ENCODE measurements around the gene CACNA2D4.

Gene CACNA2D4

DNA sequence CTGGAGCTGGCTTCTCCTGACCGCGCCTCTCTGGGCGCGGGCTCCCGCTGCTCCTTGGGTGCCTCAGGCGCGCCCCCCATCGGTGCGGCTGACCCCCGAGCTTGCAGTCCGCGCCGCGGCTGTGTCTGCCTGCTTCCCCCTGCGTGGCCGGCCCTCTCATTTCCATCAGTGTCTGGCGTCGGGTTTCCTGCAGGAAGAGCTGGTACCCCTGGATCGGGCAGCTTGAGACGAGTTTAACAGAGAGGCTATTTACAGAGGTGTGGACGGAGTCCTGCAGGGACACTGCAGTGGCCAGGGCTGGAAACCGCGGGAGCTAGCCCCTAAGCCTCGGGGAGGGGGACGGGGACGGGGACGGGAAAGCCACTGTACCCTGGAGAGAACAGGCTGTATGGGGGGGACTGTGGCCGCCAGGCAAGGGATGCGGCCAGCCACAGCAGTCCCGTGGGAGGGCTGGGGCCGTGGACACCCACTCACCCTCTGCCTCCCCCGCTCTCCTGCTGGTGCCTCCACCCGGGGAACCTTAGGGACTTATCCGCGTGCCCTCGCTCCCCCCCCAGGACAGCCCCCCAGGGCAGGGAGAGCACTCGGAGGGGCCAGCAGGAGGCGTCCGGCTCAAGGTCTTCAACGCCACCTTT lies 3.7 kb upstream of the CACNA2D4 start:
- TF ChIP-seq, protein P1, sequence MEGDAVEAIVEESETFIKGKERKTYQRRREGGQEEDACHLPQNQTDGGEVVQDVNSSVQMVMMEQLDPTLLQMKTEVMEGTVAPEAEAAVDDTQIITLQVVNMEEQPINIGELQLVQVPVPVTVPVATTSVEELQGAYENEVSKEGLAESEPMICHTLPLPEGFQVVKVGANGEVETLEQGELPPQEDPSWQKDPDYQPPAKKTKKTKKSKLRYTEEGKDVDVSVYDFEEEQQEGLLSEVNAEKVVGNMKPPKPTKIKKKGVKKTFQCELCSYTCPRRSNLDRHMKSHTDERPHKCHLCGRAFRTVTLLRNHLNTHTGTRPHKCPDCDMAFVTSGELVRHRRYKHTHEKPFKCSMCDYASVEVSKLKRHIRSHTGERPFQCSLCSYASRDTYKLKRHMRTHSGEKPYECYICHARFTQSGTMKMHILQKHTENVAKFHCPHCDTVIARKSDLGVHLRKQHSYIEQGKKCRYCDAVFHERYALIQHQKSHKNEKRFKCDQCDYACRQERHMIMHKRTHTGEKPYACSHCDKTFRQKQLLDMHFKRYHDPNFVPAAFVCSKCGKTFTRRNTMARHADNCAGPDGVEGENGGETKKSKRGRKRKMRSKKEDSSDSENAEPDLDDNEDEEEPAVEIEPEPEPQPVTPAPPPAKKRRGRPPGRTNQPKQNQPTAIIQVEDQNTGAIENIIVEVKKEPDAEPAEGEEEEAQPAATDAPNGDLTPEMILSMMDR (IDR thresholded peaks at IDR 0.05; ENCODE audit: insufficient read depth, missing control alignments) = no peak
- FAIRE-seq (no peak), DNase-seq (ENCODE audit: insufficient read length, low spot score) (no peak)

DNA sequence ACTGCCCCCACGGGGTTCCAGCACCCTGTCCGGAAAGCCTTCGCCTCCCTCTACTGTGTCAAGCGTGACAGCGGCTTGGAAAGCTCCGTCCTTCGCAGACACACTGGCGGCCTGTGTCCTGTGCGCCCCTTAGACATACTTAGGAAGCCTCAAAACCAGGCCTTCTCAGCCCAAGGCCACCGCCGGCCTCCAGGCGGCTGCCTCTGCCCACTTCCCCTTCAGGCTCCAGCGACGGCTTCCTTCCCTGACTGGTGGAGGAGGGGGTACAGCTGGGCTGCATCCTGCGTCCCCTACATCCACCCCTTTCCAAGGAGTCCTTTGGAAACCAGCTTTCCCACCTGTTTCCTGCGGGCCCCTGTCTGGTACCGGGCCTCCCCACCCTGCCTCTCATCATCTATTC lies 2.5 kb upstream of the CACNA2D4 start:
- DNase-seq (ENCODE audit: insufficient read length, low spot score) (no peak), FAIRE-seq (no peak)
- TF ChIP-seq, protein P1 (IDR thresholded peaks at IDR 0.05; ENCODE audit: insufficient read depth, missing control alignments) = no peak

DNA sequence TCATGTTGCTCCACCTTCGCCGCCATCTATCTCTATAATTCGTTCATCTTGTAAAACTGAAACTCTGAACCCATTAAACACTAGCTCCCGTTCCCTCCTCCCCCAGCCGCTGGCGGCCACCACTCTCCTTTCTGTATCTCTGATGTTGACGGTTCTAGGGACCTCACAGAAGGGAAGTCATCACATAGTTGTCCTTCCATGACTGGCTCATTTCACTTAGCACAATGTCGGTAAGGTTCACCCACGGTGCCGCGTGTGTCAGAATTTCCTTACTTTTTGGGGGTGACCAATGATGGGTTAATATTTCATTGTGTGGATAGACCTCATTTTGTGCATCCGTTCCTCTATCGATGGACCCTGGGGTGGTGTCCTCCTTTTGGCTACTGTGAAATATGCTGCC lies 2.0 kb upstream of the CACNA2D4 start:
- TF ChIP-seq, protein P1 (IDR thresholded peaks at IDR 0.05; ENCODE audit: insufficient read depth, missing control alignments) = no peak
- DNase-seq (ENCODE audit: insufficient read length, low spot score) (no peak), FAIRE-seq (no peak)

DNA sequence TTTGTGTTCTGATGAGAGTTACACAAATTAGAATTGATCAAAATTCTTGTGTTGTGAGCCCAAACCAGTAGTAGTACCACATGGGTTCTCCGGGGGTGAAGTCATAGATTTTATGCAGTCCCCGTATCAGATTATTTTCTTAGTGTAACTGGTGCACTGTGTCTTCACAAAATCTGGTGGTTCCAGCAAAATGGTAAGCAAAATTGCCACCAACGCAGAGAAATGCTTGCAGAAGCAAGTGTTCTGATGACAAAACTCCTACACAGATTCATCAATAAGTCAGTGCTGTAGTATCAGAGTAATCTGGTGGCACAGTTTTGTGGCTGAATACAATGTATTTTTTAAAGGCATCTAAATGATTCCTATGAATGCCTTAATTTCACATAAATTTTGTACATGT lies 1.3 kb upstream of the CACNA2D4 start:
- TF ChIP-seq, protein P1 (IDR thresholded peaks at IDR 0.05; ENCODE audit: insufficient read depth, missing control alignments) = no peak
- no peak for DNase-seq (ENCODE audit: insufficient read length, low spot score)
- FAIRE-seq = no peak

DNA sequence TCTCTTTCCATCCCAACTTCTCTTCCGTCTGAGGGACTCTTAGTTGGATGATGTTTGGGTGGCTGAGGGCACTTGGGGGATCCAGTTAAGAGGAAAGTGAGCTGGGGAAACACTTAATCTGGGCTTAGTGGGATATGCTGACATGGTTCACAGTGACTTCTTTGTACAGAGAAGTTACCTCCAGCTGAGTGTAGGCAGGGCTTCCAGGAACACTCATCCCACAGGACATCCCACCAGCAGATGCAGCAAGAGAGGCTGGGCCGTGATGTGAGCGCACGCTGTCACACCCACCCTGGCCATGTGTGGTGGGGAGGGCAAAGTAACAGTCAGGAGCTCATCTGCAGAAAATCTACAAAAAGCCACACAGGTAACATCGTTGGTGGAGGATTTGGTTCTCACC lies 832 bp upstream of the CACNA2D4 start:
- FAIRE-seq = no peak

DNA sequence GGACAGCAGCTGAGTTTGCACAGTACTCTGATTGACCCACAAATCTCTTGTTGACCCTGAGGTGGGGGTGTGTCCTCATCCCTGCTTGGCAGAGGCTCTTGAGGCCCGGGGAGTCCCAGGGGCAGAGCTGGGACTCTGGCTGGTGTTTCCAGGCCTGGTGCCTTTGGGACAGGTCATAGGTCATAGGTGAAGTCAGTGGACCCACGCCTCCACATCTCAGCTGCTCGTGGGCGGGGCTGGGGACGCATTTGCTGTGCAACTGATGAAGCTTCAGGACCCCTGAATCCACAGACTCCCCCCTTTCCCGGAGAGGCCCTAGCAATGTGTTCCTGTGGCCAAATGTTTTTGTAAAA lies 408 bp upstream of the CACNA2D4 start:
- TF ChIP-seq, protein P1 (IDR thresholded peaks at IDR 0.05; ENCODE audit: insufficient read depth, missing control alignments) = no peak
- no peak for FAIRE-seq
- no peak for DNase-seq (ENCODE audit: insufficient read length, low spot score)

More for the DNA sequence above, 832 bp upstream of the CACNA2D4 start:
- TF ChIP-seq, protein P1 (IDR thresholded peaks at IDR 0.05; ENCODE audit: insufficient read depth, missing control alignments) = no peak
- no peak for DNase-seq (ENCODE audit: insufficient read length, low spot score)

DNA sequence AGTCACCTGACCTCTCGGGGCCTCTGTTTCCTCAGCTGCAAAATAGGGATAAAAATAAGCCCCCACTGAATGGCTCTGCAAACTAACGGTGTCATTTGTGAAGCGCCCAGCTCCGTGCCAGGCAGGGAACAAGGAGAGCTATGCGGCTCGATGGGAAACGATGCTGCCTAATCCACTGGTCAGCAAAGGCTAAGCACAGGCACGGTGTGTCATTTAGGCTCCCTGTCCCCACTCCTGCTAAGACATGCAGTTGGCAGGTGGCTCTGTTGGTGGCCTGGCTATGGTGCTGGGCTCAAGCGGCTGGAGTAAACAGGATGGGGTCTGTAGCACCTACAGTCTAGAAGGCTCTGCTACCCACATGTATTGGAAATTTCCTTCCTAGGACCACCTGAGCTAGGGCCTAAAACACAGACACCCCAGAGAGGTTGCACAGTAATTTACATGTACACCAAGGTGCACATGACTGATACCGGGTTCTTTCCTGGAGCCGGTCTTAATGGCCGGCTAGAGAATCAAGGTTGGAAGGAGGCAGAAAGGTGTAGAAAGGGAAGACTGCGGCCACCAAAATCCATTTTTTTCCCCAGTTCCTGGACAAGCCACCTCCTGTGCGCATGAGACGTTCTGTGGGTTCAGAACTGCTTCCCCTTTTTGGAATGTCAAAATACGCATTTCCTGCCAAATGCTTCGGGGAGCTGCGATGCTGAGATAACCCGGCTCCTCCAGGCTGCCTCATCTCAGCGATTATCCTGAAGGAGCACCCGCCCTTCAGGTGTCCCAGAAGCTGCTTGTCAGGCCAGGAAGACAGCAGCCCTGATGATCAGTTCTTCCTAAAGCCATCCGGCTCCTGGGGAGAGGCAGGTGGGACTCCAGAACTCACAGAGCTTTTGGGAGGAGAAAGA lies 1.0 kb downstream of the CACNA2D4 start:
- DNase-seq (ENCODE audit: insufficient read length, low spot score) (no peak), FAIRE-seq (no peak)
- TF ChIP-seq, protein P1 (IDR thresholded peaks at IDR 0.05; ENCODE audit: insufficient read depth, missing control alignments) = no peak
